ENCODE results near the gene SIPA1L2.

The SIPA1L2 gene

GRCh38 chr1:232622378-232622777, 7.6 kb downstream of the SIPA1L2 start:
- DNase-seq (ENCODE audit: low spot score) = no peak
- TF ChIP-seq CTCF (IDR thresholded peaks at IDR 0.05; ENCODE audit: borderline replicate concordance, control extremely low read depth, extremely low read depth, insufficient read depth, missing control alignments) = no peak

GRCh38 chr1:232621050-232621449, 8.9 kb downstream of the SIPA1L2 start:
- TF ChIP-seq CTCF (IDR thresholded peaks at IDR 0.05; ENCODE audit: borderline replicate concordance, control extremely low read depth, extremely low read depth, insufficient read depth, missing control alignments) = no peak
- no peak for DNase-seq (ENCODE audit: low spot score)
- in situ Hi-C loops (cut with MboI; ENCODE audit: low sequenced_read_pairs, unreplicated experiment) = no loop called here

More at GRCh38 chr1:232622378-232622777, 7.6 kb downstream of the SIPA1L2 start:
- in situ Hi-C loops (cut with MboI; ENCODE audit: low sequenced_read_pairs, unreplicated experiment) = no loop called here

GRCh38 chr1:232620356-232620969, 9.5 kb downstream of the SIPA1L2 start:
- no peak for TF ChIP-seq CTCF (IDR thresholded peaks at IDR 0.05; ENCODE audit: borderline replicate concordance, control extremely low read depth, extremely low read depth, insufficient read depth, missing control alignments)
- in situ Hi-C loops (cut with MboI; ENCODE audit: low sequenced_read_pairs, unreplicated experiment) = no loop called here
- no peak for DNase-seq (ENCODE audit: low spot score)

- DNase-seq (ENCODE audit: low spot score) = no peak
- TF ChIP-seq CTCF (IDR thresholded peaks at IDR 0.05; ENCODE audit: borderline replicate concordance, control extremely low read depth, extremely low read depth, insufficient read depth, missing control alignments) = no peak
- in situ Hi-C loops (cut with MboI; ENCODE audit: low sequenced_read_pairs, unreplicated experiment) = no loop called here
Measured at GRCh38 chr1:232617237-232617636, 12.7 kb downstream of the SIPA1L2 start.

GRCh38 chr1:232615306-232615800, 14.6 kb downstream of the SIPA1L2 start:
- no peak for DNase-seq (ENCODE audit: low spot score)
- in situ Hi-C loops (cut with MboI; ENCODE audit: low sequenced_read_pairs, unreplicated experiment) = no loop called here
- TF ChIP-seq CTCF (IDR thresholded peaks at IDR 0.05; ENCODE audit: borderline replicate concordance, control extremely low read depth, extremely low read depth, insufficient read depth, missing control alignments) = no peak

GRCh38 chr1:232614811-232615210, 15.1 kb downstream of the SIPA1L2 start:
- TF ChIP-seq CTCF (IDR thresholded peaks at IDR 0.05; ENCODE audit: borderline replicate concordance, control extremely low read depth, extremely low read depth, insufficient read depth, missing control alignments) = no peak
- in situ Hi-C loops (cut with MboI; ENCODE audit: low sequenced_read_pairs, unreplicated experiment) = no loop called here
- DNase-seq (ENCODE audit: low spot score) = no peak
